ENCODE results near the gene GFI1B. TPM values are rescaled to one million over a fixed set of nuclear protein-coding genes. Genes with fewer than 3 reads are reported as not detected.
"Not testable (repeated sequence)": the region's sequence is repeated elsewhere in the genome, so short reads cannot be mapped to it uniquely, and the experiment has no call there.

Gene GFI1B
- total RNA-seq, 1 donor = under 0.01 TPM

- no peak for TF ChIP-seq CTCF (IDR thresholded peaks at IDR 0.05; ENCODE audit: insufficient read depth, low read depth, low read length)
- no peak for DNase-seq (ENCODE audit: low read depth)
- H3K4me3 ChIP-seq (ENCODE audit: low read depth, low read length) = no peak overlapping the region
These were observed 7.6 kb downstream of the GFI1B start for GRCh38 chr9:132986114-132986513.

GRCh38 chr9:132986640-132987620 is 8.4 kb downstream of the GFI1B start:
- TF ChIP-seq CTCF (IDR thresholded peaks at IDR 0.05; ENCODE audit: insufficient read depth, low read depth, low read length) = no peak
- H3K4me3 ChIP-seq (ENCODE audit: low read depth, low read length) = no peak overlapping the region
- no peak for DNase-seq (ENCODE audit: low read depth)

DNA sequence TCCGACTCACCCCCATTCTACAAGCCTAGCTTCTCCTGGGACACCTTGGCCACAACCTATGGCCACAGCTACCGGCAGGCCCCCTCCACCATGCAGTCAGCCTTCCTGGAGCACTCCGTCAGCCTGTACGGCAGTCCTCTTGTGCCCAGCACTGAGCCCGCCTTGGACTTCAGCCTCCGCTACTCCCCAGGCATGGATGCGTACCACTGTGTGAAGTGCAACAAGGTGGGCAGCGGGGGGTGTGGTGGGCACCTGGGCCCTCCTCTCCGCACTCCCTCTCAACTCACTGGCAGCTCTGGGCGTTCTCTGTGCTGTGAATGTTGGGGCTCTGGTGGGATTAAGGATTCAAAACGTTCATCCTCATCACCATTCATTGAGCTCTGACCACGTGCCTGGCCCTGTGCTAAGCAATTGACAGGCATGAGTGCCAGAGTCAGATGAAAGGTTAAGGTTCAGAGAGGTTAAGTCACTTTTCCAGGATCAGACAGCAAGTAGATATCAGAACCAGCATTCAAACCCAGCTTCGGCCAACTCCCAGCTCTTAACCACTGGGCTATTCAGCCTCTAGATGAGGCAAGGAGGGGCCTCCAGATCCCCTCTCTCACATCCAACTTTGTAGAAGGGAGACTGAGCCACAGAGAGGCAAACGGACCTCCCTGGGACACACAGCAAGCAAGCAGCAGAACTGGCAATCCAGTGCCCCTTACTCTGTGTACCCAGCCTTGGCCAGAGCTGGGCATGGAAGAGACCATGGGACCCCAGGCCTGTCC is 9.9 kb downstream of the GFI1B start:
- no peak overlapping the region for H3K4me3 ChIP-seq (ENCODE audit: low read depth, low read length)
- no peak for TF ChIP-seq CTCF (IDR thresholded peaks at IDR 0.05; ENCODE audit: insufficient read depth, low read depth, low read length)
- no peak for DNase-seq (ENCODE audit: low read depth)

- no peak overlapping the region for H3K4me3 ChIP-seq (ENCODE audit: low read depth, low read length)
- TF ChIP-seq CTCF (IDR thresholded peaks at IDR 0.05; ENCODE audit: insufficient read depth, low read depth, low read length) = no peak
- no peak for DNase-seq (ENCODE audit: low read depth)
These were observed 10.5 kb downstream of the GFI1B start for GRCh38 chr9:132989014-132989310.

GRCh38 chr9:132989414-132989996 is 11.0 kb downstream of the GFI1B start:
- no peak overlapping the region for H3K4me3 ChIP-seq (ENCODE audit: low read depth, low read length)
- no peak for TF ChIP-seq CTCF (IDR thresholded peaks at IDR 0.05; ENCODE audit: insufficient read depth, low read depth, low read length)
- DNase-seq (ENCODE audit: low read depth) = no peak

DNA sequence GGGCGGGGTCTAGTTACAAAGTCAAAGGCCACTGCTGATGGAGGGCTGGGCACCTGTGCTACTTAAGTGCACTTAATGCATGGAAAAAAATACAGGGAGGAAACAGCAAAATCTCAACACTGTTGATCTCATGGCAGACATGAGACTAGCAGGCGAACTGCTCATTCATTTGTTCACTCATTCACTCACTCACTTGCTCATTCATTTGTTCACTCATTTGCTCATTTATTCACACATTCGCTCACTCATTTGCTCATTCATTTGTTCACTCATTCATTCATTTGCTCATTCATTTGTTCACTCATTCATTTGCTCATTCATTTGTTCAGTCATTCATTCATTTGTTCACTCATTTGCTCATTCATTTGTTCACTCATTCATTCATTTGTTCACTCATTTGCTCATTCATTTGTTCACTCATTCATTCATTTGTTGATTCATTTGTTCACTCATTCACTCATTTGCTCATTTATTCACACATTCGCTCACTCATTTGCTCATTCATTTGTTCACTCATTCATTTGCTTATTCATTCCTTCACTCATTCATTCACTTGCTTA is 11.6 kb downstream of the GFI1B start:
- not testable (repeated sequence) for H3K4me3 ChIP-seq (ENCODE audit: low read depth, low read length); DNase-seq (ENCODE audit: low read depth)

DNA sequence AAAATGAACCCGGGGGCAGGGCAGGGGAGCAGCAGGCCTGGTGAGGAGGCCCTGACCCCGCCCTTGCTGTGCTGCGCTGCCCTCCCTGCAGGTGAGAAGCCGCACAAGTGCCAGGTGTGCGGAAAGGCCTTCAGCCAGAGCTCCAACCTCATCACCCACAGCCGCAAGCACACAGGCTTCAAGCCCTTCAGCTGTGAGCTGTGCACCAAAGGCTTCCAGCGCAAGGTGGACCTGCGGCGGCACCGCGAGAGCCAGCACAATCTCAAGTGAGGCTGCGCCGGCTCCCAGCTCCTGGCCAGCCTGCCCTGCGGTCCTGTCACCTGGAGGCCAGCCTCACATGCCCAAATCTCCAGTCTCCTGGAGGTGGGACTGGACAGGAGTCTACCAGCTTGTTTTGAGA is 12.3 kb downstream of the GFI1B start:
- TF ChIP-seq CTCF (IDR thresholded peaks at IDR 0.05; ENCODE audit: insufficient read depth, low read depth, low read length) = no peak
- H3K4me3 ChIP-seq (ENCODE audit: low read depth, low read length) = no peak overlapping the region
- DNase-seq (ENCODE audit: low read depth) = no peak

All from fibroblast of villous mesenchyme (primary cell).